Measurements from ENCODE around the gene TULP1. TPM values are rescaled to one million over a fixed set of nuclear protein-coding genes. Genes with fewer than 3 reads are reported as not detected.

The TULP1 gene
- not detected in 2 replicates for total RNA-seq

DNA sequence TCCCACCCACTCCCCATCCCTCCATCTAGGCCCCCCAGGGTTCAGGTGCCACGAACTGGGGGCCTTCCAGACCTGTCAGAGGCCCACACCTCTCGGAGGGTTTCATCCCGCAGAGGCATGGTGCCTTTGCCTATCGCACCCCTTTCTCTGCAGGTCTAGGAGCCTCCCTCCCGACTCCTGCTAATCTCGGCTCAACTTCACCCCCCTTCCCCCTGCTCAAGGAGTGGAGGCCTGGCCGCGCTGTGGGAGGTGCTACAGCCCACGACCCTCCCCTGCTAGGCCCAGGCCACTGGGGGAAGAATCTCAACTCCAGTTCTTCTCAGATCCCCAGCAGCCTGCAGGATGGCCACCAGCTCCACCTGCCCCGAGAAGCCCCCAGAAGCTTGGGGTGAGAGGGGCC is at the start of gene TULP1:
TSS of gene TULP1 (minus strand) at position 157 of the 400 bp plus-strand sequence. CDS start at position 119, 38 bp downstream.

DNA sequence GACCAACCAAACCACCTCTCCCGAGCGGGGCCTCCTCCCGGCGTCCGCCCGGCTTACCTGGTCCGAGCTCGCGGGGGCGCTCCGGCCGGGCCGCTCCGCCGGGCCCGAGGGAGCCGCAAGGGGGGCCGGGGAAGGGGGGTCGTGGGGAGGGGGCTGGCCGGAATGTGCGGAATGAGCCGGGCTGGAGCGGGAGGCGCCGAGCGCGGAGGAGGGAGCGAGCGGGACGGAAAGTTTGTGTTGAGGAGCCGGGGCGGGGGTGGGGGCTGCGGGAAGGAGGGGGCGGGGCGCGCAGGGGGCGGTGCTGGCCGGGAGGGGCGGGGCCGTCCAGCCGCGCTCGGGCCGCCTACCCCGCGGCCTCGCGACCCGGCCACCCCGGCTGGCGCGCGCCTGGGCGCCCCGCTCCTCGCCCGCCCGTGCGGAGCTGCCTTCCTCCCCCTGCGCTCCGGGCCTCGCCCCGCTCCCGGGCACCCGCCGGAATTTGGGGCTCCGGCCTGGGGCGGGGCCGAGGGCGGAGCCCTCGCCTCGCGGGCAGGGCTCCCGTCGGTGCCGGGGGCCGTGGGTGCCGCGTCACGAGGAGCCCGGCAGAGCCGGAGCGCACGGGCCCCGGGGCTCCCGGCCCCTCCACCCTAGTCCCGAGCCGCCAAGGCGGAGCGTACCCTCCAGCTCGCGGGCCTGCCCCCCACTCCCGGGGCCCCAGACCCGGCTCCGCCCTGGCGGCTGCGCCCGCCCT is 15.7 kb downstream of the TULP1 start, which contains the start of gene TEAD3:
TSS of gene TEAD3 (minus strand) at position 239 of the 730 bp plus-strand sequence.

DNA sequence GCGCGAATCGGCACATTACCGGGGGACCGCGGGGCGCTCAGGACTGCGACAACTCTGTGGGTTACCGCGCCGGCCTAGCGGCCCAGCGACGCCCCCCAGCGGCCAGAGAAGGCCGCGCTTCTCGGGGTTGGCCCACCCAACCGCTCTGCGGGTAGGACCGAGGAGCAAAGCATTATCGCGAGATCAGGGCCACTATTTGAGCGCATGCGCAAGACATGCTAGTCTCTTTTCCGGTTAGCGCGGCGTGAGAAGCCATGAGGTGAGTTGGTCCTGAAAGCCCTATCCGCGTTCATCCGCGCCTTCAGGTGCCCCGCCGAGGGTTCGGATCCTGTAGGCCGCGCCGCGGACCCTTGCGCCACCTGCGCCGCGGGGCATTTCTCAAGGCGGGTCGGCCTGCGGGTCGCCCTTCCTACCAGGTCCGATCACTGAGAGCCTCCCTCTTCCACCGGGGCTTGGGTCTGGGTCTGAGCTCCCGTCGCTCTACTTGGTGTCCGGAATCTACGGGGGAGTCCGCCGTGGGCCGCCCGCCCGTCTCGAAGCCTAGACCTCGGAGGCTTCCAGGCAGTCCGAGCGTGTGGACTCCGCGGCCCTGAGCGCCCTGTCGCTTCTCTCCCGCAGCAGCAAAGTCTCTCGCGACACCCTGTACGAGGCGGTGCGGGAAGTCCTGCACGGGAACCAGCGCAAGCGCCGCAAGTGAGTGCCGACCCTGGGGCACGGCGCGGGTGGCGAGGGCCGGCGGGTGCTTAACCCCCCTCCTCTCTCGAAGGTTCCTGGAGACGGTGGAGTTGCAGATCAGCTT is 44.3 kb downstream of the TULP1 start, which contains the start of gene RPL10A:
TSS of gene RPL10A (plus strand) at position 221 of the 799 bp plus-strand sequence. CDS start at position 255, 34 bp downstream.

DNA sequence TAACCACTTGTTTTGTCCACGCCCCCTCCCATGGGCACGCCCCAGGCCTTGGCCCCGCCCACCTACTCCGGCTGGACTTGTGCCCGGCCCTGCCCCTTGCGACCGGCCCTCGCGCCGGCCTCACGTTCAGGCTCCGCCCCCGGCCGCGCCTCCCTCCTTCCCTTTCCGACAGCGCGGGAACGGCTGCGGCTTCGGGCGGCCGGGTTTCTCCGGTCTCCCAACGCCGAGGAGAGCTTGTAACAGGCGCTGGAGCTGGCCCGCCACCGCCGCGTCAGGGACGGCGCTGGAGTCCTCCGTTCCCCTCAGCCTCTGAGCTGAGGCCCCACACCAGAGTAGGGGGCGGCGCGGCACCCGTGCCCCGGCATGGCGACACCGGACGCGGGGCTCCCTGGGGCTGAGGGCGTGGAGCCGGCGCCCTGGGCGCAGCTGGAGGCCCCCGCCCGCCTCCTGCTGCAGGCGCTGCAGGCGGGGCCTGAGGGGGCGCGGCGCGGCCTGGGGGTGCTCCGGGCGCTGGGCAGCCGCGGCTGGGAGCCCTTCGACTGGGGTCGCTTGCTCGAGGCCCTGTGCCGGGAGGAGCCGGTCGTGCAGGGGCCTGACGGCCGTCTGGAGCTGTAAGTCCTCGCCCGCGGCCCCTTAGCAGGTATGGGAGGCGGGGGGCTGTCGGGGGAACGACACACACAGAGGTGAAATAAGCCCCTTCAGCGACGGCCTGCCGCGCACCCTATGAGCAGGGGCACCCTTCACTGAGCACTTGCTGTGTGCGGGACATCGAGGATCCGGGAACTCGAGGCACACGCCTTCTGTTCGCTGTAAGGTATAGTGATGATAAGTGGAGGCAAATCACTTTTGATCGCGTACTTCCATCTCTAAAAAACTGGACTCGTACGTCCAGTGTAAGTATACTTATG is 60.3 kb downstream of the TULP1 start, which contains the start of gene FANCE:
TSS of gene FANCE (plus strand) at position 156 of the 908 bp plus-strand sequence. CDS start at position 364, 208 bp downstream.

Other genes starting within 250 kb of the TULP1 start
- gene DEF6, start 215.1 kb downstream of the TULP1 start, total RNA-seq = 4.6 and 6.0 TPM in 2 replicates
- gene PPARD, start 170.3 kb downstream of the TULP1 start, total RNA-seq = 26.1 and 27.7 TPM in 2 replicates
- gene FANCE, start 60.6 kb downstream of the TULP1 start, total RNA-seq = 8.9 and 10.4 TPM in 2 replicates
- gene RPL10A, start 44.5 kb downstream of the TULP1 start, total RNA-seq = 1,721 and 1,815 TPM in 2 replicates
- gene TEAD3, start 15.8 kb downstream of the TULP1 start, total RNA-seq = 23.6 and 27.5 TPM in 2 replicates
- gene FKBP5, start 176.0 kb upstream of the TULP1 start, total RNA-seq = 179 and 203 TPM in 2 replicates
- 0.86 and 0.89 TPM in 2 replicates for gene ARMC12, start 224.1 kb upstream of the TULP1 start, total RNA-seq

All from myometrial cell (primary cell).